Superior temporal gyrus (tissue), 1 donor: ENCODE data around the gene NLRC3.

Experiments
- DNase-seq: peaks from one replicate; pipeline ENCODE4 v3.0.0-alpha.2; 2016; ENCODE audit errors: extremely low spot score

Gene NLRC3

DNA sequence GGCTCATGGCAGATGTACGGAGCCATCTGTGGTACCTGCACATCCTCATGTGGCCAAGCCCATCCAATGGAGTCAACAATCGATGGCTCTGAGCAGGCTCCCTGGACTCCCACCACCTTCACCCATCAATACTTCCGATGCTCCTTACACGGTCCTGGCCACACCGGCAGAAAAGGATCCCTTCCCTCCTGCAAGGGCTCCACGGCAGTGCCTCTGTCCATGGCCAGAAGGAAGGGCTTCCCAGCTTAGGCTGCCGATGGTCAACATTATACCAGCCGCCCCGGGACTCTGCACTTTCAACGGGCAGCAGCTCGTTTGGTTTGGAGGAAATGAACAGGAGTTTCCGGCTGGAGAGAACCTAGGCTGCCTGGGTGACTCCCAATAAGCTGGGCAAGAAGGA lies 21.0 kb upstream of the NLRC3 start:
- DNase-seq: no peak

DNA sequence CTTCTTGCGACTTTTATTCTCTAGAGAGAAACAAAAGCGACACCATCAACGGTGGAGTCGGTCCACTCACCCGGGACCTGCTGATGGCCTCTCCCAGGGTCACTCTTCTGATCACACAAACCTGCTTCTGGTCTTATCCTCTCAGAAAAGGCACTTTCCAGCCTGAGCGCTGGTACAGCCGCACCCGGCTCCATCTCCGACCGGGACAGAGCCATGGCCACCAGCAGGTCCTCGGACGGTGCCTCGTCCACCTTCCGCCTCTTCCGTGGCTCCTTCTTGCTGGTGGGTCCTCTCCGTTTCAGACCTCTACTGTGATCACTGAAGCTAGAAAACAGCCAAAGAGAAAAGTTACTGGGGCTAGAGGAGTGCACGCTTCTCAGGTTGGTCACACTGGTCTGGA lies 20.5 kb upstream of the NLRC3 start:
- no peak for DNase-seq

DNA sequence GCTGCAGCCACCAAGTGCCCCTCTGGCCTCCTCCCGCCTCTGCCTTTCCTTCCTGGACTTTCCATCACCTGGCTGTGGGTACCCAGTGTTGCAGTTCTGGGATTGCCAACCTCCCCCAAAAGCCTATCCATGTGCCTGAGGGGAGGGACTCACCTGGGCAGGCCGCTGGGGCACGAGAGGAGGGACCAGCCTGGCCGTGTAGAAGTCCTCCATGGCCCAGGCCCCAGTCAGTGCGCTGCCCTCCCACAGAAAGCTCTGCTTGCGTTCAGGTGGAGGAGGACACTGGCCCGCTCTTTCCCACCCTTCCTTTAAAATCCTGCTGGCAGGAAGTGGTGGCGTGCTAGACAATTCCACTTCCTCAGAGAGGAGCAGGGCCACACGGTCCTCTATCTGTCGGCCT lies 20.0 kb upstream of the NLRC3 start:
- DNase-seq: no peak

DNA sequence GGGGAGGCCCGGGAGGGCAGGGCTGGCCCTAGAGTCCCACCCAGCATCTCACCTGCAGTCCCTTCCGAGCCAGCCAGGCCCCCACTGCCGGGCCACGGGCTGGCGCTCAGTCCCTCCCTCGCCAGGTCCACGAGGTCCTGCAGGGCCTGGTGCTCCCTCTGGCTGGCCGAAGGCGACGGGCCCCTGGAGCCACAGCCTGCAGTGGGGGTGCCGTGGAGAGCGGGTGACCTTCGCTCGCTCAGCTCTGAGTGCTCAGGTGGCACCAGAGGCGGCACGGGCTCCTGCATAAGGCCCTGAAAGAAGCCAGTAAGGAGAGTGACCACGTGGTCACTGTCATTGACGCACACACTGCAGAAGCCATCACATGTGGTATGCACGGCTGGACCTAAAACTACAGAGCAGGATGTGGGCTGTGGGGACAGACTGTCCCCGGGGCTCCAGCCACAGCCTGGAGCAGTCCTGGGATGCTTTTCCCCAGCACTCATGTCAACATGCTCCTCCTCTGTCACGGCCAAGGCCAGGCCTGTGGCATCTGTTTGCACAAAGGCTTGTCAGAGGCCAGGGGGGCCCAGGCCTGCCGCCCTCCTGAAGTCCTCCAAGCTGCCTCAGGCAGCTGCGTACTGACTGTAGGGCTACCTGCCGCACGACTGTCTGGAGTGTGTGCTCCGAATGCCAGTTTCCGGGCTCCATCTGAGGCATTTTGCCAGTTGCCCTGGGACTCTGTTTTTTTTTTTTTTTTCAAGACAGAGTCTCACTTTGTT lies 19.1 kb upstream of the NLRC3 start:
- no peak for DNase-seq

DNA sequence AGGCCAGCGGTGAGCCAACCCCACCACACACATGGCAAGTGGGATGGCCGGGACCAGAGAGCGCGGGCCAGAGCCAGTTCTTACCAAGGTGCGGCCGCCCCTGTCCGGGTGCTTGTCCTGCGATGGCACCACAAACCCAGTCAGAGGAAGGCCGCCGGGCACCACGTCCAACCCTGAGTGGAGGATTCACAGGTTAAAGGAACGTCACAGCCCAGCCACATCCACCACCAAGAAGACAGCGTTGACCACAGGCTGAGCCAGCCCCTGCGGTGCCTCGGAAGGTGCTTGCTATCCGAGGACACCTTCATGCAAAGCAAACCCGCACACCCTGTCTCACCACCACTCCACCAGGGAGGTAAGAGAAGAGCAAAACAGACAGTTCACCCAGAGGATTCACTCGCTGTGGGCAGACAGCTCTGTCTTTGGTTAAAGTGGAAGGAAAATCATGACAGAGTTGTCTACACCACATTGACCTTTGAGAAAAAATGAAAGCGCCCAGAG lies 18.4 kb upstream of the NLRC3 start:
- DNase-seq: no peak

DNA sequence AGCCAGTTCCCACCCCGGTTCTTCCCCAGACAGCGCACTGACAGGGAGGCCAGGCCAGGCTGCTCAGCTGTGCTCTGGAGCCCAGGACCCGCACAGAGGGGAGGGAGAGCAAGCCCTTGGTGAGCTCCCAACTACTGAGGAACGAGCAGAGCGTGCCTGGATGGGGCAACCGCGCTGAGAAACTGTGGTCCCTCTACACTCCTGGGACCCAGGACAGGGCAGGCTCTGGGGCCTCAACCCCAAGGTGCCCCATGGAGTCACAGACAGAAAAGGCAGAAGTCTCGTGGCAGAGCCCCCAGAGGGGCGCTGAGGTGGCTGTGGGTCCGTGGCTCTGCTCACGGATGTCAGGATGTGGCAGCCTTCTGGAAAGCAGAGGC lies 17.9 kb upstream of the NLRC3 start:
- no peak for DNase-seq

DNA sequence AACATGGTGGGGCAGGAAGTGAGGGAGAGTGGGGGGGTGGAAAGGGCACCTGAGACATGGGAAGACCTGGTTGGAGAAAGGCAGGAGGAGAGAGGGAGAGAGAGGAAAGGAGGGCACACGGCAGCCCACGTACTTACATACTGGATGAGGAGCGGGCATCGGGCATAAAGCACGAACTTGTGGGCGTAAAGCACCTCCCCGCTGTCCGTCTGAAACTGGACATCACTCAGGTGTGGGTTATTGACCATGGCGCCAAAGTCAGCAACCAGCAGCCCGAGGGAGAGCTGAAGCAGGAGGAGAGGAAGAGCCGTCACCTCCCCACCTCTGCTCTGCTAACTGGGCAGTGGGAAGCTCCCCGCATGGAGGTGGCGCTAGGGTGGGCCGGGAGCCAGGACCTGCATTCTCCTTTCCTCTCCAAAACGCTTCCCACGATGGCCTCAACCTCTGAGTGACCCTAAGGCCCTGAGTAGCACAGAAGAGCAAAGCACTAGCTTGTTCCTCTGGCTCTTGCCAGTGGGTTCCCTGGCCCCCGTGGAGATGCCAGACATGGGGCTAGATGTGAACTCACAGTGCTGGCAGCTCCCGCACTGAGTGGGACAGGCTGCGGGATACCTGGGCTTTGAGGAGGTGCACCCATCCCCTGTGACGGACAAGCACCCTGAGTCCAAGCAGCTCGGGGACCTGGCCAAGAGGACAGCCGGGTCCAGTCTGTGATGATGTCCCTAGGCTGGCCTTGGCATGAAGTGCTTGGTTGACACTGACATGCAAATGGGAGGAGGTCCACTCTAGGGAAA lies 17.3 kb upstream of the NLRC3 start:
- no peak for DNase-seq

DNA sequence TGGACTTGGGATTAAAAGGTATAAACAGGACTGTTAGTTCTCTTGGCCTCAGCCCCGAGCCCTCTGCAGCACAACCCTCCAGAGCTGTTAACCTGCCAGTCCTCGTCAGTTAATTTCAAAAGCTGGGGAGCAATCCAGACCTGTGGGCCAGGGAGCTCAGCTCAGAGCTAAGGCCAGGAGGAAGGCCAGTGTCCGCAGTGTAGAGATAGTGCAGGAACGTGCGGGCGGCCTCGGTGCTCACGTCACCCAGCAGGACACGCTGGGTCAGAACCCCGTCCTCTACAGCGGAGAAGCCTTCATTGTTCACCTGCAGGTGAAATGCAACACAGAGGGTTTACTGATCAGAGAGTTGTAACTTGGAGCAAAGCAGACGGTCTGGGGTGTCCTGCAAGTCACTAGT lies 15.4 kb upstream of the NLRC3 start:
- DNase-seq: no peak

DNA sequence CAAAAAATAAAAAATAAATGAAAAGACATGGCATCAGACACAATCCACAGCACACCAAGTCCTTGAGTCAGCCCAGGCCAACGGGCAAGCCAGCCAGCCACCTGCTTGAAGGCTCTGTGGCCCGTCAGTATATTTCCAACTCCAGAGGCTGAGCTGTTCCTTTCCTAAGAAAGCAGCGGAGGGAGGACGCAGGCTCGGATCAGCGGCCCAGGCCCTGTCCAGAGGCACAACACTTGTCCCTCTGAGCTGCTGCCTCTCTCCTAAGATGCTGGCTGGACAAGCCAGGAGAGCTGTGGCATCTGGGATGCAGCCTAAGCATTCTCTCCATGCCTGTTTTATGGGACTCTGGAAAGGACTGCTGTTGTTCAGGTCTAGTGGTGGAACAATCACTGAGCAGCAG lies 14.8 kb upstream of the NLRC3 start:
- DNase-seq: no peak

DNA sequence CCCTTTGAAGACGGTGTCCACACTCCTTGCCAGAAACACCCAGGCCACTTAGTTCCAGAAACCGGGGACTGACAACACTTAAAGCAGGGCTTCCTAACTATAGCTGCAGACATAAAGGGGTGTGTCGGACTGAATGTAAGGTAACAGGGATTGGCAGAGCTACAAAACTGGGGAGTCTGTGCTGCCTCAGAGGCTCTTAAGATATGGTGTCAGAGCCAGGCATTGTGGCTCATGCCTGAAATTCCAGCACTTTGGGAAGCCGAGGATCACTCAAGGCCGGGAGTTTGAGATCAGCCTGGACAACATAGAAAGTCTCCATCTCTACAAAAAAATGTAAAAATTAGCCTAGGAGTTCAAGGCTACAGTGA lies 14.2 kb upstream of the NLRC3 start:
- no peak for DNase-seq

DNA sequence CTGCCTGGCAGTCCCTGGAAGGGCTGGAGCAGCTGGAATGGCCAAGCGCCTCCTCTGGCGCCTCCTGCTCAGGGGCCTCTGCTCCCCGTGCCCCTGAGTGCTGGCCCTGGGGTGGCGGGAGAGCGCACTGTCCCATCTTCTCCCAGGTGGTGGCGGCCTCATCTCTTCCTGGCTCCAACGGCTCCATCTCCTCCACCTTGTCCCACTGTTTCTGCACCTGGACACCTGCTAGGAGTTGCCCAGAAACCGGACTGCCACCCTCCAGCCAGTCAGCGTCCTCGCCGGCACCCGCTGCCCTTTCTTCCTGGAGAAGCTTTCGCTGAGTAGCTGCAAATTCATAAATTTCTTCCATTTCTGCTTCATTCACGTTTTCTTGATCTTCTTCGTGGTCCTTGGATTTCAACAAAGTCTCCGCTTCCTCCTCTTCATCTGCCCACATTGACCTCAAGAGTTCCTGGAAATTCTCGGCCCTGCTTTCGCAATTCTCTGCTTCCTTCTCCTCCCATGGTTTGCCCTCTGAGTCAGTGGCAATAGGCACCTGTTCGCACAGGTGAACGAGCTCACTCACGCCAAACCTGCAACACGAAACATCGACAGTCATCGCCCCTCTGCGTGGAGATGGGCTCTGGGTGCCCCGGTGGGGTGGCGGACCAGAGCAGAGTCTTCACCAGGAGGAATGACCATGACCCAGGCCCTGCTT lies 13.7 kb upstream of the NLRC3 start:
- no peak for DNase-seq

DNA sequence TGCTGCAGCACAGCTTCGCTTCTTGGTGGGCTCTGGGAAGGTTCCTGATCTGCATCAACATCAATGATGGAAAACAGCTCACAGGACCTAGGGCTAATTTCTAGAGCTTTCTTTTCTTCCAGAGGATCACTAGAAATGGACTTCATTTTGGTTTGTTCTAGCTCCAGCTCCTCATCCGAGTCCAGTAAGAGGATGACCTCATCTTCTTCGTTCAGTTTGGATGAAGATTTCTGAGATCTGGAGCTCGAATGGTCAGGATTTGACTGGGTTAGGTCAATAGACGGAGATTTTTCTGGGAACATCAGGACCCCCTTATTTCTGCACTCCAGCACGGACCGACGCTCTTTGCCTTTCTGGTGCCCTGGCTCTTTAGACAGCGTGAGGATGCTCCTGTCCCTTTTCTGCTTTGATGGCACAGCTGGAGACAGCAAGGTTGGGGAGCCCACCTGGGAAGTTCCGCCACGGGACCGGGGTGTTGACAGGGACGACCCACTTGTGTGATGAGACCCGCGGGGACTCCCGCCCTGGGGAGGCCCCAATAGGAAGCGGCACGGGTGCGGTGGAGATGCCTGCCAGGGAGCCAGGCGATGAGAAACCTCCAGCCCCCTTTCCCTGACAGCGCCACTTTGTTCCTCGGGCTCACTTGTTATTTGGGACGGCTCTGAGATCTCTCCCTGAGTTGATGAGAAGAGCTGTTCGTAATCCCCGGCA lies 12.9 kb upstream of the NLRC3 start:
- no peak for DNase-seq

DNA sequence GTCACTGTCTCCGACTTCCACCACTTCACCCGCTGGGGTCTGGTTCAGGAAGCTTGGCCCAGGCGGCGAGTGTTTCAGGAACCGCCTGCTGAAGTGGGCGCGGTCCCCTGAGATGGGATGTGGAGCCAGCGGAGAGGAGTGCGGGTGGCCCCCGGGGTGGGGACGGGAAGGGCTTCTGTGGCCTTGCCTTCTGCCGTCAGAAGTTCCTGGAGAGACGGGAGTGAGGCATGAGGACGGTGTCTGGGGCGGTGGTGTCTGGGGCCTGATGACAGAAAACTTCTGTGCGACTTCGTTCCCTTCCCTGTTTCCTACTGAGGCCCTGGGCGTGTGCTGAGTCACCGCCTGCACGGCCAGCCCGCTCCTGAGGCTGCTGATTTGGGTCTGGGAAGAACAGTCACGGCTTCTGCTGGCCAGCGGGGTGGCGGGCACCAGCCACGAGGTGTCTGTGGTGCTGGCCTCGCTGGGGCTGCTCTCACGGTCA lies 12.3 kb upstream of the NLRC3 start:
- DNase-seq: no peak

DNA sequence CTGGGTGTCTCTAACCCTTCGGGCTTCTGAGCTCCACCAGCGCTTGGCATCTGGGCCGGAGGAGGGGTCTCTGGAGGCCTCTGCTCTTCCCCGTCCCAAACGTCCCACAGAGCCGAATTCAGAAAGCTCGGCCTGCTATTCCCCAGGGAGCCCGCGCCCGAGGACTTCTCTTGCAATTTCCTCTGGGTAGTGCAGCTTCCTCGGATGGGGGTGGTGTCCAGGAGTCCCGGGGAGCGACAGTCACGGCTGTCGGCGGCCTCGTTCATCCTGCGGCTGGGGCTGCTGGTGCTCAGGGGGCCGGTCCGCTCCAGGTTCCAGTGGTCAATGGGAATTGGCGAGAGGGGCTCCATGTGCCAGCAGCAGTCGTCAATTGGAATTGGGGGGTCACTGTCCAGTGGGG lies 11.8 kb upstream of the NLRC3 start:
- DNase-seq: no peak

DNA sequence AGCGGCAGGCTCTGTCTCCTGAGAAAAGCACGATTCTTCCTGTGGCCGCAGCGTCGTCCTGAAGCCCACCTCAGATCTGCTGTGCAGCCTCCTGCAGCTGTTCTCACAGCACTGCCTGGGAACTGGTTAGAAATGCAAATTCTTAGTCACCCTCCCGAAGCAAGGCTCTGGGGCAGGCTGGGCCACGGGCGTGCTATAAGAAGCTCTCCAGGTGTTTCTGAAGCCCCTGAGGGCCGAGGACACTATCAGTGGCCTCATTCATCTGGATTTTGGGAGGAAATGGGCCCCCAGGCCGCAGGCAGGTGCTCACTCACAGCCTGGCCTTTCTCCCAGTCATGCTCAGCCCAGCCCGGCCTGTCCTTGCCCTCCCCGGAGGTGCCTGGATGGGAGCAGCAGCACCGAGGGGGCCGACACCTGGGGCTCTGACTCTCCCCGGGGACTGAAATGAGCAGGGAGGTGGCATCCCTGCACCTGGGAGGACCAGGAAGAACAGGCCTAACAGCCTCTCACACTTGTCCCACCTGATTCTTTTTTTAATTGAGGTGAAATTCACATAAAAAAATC lies 10.4 kb upstream of the NLRC3 start:
- no peak for DNase-seq

DNA sequence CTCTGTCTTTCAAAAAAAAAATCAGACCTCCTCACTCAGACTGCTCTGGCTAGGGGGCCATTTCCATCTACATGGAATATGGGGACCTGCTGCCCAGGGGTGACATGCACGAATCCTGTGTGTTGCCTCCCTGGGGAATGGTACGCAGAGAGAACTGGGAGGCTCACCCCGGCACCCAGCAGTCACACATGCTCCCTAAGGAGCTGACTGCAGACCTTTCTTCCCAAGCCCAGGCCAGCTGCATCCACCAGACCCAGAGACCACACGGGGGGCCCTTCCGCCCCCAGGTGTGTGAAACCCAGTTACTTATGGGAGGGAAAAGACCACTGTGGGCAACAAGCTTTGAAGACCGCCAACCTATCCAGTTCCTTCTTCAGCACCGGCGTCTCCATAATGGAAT lies 7.2 kb upstream of the NLRC3 start:
- DNase-seq: no peak

DNA sequence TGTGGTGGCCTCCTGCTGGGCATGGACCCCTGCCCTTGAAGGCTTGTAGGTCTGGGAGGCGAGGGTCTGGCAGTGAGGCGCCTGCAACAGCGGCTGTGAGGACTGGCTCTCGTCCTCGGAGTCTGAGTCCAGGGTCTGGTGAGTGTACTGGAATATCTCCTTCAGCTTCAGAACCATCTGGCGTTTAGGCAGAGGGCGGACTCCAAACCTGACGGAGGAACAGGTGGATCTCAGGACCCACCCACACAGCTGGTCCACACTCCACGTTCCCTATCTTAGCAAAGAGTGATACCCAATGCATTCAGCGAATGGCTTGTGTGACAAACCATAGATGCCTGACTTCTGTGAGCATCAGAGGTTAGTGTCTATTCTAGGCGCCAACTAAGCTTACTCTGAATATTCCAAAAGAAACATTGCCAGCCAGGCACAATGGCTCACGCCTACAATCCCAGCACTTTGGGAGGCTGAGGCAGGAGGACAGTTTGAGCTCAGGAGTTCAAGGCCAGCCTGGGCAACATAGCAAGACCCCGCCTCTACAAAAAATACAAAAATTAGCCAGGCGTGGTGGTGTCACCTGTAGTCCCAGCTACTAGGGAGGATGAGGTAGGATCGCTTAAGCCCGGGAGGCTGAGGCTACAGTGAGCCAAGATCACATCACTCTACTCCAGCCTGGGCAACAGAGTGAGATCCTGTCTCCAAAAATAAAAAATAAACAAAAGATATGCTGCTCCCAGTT lies 6.3 kb upstream of the NLRC3 start:
- DNase-seq: peak; percentile 10

DNA sequence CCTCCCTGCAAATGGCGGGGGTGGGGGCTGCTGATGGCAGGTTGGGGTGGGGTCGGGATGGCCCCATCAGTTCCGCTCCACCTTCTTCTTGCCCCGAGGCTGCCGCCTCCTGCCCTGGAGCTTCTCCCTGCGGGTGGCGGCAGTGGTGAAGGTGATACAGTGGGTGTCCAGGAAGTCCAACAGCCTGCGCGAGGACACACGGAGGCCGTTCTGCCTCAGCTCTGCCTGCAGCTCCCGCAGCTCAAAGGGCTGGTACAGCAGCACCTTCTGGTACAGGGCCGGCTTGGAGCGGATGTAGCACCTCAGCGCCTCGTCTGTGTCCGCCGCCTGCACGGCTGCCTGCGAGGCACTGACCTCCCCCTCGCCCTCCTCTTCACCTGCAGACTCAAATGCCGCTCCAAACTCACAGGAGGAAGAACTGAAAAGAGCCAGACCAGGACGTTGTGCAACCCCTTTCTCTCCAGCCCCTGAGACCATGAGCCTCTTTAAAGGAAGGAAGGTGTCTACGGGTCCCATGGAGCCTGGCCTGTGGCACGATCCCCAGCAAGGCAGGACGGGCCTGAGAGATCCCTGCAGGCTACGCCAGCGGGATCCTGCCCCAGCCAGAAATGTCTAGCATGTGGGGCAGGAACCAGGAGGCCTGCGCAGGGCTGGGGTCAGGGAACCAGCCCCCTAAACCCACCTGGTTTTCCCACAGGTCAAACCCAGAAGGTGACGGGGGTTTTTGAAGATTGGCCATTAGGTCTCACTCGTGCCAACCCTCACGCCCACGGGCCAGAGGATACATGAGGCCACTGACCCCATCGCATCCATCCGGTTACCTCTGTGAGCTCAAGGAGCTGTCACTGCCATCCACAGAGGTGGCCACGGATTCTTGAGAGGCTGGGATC lies 5.3 kb upstream of the NLRC3 start:
- DNase-seq: no peak

DNA sequence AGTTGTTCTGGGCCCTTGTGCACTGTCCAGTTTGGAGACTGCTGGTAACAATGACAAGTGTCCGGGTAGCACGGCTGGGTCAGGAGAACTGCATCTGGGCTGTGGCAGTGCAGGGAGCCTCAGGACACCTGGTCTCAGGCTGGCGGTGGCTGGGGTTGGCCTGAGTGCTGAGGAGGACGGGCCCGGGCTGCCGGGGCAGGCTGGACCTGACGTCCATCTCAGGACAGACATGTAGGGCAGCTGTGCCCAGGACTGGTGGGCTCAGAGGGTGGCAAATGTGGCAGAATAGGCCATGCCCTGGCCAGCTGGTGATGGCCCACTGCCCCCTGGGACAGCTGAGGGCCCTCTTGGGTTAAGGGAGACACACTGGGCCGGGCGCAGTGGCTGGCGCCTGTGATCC lies 4.2 kb upstream of the NLRC3 start:
- DNase-seq: no peak

DNA sequence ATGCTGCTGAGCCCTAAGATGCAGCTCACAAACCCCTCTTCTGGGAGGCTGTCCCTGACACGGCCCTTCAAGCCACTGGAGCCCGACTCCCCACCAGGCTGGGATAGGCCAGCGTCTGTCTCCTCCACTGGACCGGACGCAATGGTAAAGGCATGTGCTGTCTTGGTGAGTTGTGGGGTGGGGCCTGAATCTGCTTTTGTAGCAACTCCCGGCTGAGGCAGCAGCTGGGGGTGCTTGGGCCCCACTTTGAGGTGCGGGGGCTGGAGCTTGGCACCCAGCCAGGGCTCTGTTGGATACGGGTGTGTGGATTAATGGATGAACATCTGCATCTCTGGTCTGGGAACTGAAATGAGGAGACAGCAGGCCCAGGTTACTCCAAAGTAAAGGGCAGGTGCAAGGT lies 3.5 kb upstream of the NLRC3 start:
- DNase-seq: no peak
